Measurements from ENCODE around the gene STARD8. TPM values are rescaled to one million over a fixed set of nuclear protein-coding genes. Genes with fewer than 3 reads are reported as not detected.

STARD8 gene
- total RNA-seq, 1 experiment from 2014 or later = 0.45 TPM

DNA sequence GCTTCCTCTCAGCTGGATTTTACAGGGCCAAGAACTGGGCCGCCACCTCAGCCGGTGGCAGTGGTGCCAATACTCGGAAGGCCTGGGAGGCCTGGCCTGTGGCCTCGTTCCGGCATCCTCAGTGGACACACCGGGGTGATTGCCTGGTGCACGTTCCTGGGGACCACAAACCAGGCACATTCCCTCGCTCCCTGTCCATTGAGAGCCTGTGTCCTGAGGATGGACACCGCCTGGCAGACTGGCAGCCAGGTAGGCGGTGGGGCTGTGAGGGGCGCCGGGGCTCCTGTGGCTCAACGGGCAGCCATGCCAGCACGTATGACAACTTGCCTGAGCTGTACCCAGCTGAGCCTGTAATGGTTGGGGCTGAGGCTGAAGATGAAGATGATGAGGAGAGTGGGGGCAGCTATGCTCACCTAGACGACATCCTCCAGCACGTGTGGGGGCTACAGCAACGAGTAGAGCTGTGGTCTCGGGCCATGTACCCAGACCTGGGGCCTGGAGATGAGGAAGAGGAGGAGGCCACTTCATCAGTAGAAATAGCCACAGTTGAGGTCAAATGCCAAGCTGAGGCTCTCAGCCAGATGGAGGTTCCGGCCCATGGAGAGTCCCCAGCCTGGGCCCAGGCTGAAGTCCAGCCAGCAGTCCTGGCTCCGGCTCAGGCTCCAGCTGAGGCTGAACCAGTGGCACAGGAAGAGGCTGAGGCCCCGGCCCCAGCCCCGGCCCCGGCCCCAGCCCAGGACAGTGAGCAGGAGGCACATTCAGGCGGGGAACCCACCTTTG is 70.4 kb downstream of the STARD8 start:
- no peak overlapping the region for H3K27ac Mint-ChIP-seq (ENCODE audit: unreplicated experiment)
- CTCF ChIA-PET = no interaction called here
- peaks cover 42% of the 10 kb centered on the region for H3K27me3 Mint-ChIP-seq (ENCODE audit: unreplicated experiment)
- intact Hi-C loops (cut with micrococcal nuclease; ENCODE audit: unreplicated experiment) = no loop called here
- BruUV-seq (replicated peaks) = no TSS peak
- TF ChIP-seq, protein P1, sequence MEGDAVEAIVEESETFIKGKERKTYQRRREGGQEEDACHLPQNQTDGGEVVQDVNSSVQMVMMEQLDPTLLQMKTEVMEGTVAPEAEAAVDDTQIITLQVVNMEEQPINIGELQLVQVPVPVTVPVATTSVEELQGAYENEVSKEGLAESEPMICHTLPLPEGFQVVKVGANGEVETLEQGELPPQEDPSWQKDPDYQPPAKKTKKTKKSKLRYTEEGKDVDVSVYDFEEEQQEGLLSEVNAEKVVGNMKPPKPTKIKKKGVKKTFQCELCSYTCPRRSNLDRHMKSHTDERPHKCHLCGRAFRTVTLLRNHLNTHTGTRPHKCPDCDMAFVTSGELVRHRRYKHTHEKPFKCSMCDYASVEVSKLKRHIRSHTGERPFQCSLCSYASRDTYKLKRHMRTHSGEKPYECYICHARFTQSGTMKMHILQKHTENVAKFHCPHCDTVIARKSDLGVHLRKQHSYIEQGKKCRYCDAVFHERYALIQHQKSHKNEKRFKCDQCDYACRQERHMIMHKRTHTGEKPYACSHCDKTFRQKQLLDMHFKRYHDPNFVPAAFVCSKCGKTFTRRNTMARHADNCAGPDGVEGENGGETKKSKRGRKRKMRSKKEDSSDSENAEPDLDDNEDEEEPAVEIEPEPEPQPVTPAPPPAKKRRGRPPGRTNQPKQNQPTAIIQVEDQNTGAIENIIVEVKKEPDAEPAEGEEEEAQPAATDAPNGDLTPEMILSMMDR (IDR thresholded peaks at IDR 0.05; ENCODE audit: unreplicated experiment) = no peak
- H3K4me1 Mint-ChIP-seq (ENCODE audit: low read depth, unreplicated experiment) = no peaks in the 10 kb centered on the region
- no peaks in the 10 kb centered on the region for H3K9me3 Mint-ChIP-seq (ENCODE audit: low read depth, unreplicated experiment)
- DNase-seq = no peak
- no peak overlapping the region for H3K4me3 Mint-ChIP-seq (ENCODE audit: low read depth, unreplicated experiment)
- no peaks in the 10 kb centered on the region for H3K36me3 Mint-ChIP-seq (ENCODE audit: insufficient read depth, unreplicated experiment)

DNA sequence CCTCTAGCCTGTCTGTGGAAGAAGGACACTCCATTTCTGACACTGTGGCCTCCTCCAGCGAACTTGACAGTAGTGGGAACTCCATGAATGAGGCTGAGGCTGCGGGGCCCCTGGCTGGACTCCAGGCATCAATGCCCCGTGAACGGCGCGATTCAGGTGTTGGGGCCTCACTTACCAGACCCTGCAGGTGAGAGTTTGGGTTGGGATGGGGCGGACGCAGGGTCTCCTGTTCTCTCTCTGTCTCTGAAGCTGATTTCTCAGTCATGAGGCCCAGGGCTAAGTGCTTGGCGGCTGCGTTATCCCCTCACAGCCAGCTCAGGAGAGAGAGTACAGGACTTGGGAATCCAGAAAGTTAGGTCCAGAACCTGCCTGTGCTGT is 71.0 kb downstream of the STARD8 start:
- no peak for DNase-seq
- no peaks in the 10 kb centered on the region for H3K9me3 Mint-ChIP-seq (ENCODE audit: low read depth, unreplicated experiment)
- H3K27me3 Mint-ChIP-seq (ENCODE audit: unreplicated experiment) = peaks cover 36% of the 10 kb centered on the region
- CTCF ChIA-PET = no interaction called here
- BruUV-seq (replicated peaks) = no TSS peak
- H3K4me3 Mint-ChIP-seq (ENCODE audit: low read depth, unreplicated experiment) = no peak overlapping the region
- intact Hi-C loops (cut with micrococcal nuclease; ENCODE audit: unreplicated experiment) = no loop called here
- H3K36me3 Mint-ChIP-seq (ENCODE audit: insufficient read depth, unreplicated experiment) = no peaks in the 10 kb centered on the region
- H3K27ac Mint-ChIP-seq (ENCODE audit: unreplicated experiment) = no peak overlapping the region
- TF ChIP-seq, protein P1 (IDR thresholded peaks at IDR 0.05; ENCODE audit: unreplicated experiment) = no peak
- no peaks in the 10 kb centered on the region for H3K4me1 Mint-ChIP-seq (ENCODE audit: low read depth, unreplicated experiment)

DNA sequence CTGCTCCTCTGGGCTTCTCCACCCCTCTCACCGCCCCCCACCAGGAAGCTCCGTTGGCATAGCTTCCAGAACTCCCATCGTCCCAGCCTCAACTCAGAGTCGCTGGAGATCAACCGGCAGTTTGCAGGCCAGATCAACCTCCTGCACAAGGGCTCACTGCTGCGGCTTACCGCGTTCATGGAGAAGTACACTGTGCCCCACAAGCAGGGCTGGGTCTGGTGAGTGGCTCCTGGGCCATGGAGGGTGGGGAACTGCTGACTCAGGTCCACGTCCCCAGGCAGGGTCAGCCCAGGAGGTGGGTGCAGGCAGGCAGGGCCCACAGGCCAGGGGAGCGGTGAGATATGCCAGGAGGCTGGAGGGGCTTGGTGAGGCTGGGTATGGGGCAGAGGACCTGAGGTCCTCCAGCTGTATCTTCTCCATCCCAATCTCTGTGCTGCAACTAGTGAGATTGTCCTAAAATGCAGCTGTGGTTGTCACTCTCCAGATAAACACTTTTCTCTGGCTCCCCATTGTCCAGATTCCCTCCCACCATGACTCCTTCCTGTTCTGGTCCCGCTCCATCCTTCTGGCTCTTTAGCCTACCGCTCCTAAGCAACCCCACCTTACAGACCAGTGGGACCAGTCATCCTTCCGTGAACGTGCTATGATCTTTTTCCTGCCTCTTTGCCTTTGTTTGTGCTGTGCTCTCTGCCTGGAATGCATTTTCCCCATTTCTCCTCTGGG is 71.9 kb downstream of the STARD8 start:
- Mint-ChIP-seq H3K4me3 (ENCODE audit: low read depth, unreplicated experiment) (no peak overlapping the region), H3K36me3 (ENCODE audit: insufficient read depth, unreplicated experiment) (no peaks in the 10 kb centered on the region), H3K4me1 (ENCODE audit: low read depth, unreplicated experiment) (no peaks in the 10 kb centered on the region), H3K27me3 (ENCODE audit: unreplicated experiment) (peaks cover 27% of the 10 kb centered on the region), H3K27ac (ENCODE audit: unreplicated experiment) (no peak overlapping the region), H3K9me3 (ENCODE audit: low read depth, unreplicated experiment) (no peaks in the 10 kb centered on the region)
- DNase-seq = no peak
- no TSS peak for BruUV-seq (replicated peaks)
- CTCF ChIA-PET = interaction anchor here (1.0 kb wide), 1 partner anchor 23 kb away, joined by 4 read pairs; no protein-coding TSS in a partner anchor
- TF ChIP-seq, protein P1 (IDR thresholded peaks at IDR 0.05; ENCODE audit: unreplicated experiment) = no peak
- intact Hi-C loops (cut with micrococcal nuclease; ENCODE audit: unreplicated experiment) = no loop called here

DNA sequence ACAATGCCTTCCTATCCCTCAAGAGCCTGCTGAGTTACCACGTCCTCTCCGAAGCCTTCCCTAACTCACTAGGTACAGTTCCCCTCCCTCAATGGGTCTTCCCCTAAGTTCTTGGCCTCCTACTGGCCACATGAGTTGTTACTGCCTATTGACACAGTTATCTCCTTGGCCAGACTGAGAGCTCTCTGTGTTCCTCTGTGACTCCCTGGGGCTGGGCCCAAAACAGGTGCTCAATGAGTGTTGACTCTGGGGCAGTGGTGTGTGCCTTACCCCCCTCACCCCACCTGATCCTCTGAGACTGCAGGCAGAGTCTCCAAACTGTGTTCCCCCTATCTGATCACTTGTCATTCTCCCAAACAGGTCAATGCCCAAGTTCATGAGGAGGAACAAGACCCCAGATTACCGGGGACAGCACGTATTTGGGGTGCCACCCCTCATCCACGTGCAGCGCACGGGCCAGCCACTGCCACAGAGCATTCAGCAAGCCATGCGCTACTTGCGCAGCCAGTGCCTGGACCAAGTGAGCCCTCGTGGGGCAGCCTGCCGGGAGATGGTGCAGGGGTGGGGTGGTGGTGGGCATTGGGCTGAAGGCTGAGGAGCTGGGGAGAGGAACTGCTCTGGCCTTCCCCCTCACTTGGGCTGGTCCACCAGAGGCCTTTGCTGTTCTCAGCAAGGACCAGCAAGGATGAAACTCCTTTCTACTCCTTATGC is 72.6 kb downstream of the STARD8 start:
- DNase-seq = no peak
- Mint-ChIP-seq H3K4me3 (ENCODE audit: low read depth, unreplicated experiment) (no peak overlapping the region), H3K4me1 (ENCODE audit: low read depth, unreplicated experiment) (no peaks in the 10 kb centered on the region), H3K27me3 (ENCODE audit: unreplicated experiment) (peaks cover 20% of the 10 kb centered on the region), H3K9me3 (ENCODE audit: low read depth, unreplicated experiment) (no peaks in the 10 kb centered on the region), H3K36me3 (ENCODE audit: insufficient read depth, unreplicated experiment) (no peaks in the 10 kb centered on the region), H3K27ac (ENCODE audit: unreplicated experiment) (no peak overlapping the region)
- intact Hi-C loops (cut with micrococcal nuclease; ENCODE audit: unreplicated experiment) = no loop called here
- no TSS peak for BruUV-seq (replicated peaks)
- TF ChIP-seq, protein P1 (IDR thresholded peaks at IDR 0.05; ENCODE audit: unreplicated experiment) = no peak
- CTCF ChIA-PET = interaction anchor here (1.0 kb wide), 1 partner anchor 23 kb away, joined by 4 read pairs; no protein-coding TSS in a partner anchor
